HG02623 (cell line): Measurements from ENCODE around the gene FUT2.

Experiments
- ATAC-seq: cut with Tn5 transposase; IDR thresholded peaks from one replicate; pipeline ENCODE4 v1.9.1; 2021; ENCODE audit warnings: moderate library complexity; ENCODE audit not compliant: unreplicated experiment

The FUT2 gene

DNA sequence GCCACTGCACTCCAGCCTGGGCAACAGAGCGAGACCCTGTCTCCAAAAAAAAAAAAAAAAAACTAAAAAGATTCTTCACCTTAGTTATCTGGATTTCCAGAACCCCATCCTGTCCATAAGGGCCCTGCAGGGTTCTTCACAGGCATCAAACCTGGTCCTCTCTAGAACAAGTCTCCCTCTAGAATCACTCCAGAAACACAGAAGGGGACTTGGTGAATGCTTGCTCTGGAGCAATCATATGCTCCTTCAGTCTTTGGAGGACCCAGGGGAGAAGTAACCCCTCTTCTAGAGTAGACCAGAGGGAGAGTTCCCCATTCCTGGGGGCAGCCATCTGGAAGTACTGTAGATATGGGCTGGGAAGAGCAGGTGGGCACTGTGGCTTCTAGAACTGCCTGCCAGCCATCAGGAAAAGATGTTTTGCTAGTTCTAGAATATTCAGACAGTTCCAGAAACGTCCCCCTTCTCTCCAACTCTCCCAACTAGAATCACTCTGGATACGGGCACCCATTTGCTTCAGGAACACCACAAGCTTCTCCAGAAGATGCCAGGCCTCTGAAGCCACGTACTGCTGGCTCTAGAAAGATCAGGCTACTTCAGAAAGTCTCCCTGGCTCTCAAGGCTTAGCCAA, 53.9 kb downstream of the FUT2 start:
- no peak for ATAC-seq

GRCh38 chr19:48750351-48750750, 54.6 kb downstream of the FUT2 start:
- no peak for ATAC-seq

DNA sequence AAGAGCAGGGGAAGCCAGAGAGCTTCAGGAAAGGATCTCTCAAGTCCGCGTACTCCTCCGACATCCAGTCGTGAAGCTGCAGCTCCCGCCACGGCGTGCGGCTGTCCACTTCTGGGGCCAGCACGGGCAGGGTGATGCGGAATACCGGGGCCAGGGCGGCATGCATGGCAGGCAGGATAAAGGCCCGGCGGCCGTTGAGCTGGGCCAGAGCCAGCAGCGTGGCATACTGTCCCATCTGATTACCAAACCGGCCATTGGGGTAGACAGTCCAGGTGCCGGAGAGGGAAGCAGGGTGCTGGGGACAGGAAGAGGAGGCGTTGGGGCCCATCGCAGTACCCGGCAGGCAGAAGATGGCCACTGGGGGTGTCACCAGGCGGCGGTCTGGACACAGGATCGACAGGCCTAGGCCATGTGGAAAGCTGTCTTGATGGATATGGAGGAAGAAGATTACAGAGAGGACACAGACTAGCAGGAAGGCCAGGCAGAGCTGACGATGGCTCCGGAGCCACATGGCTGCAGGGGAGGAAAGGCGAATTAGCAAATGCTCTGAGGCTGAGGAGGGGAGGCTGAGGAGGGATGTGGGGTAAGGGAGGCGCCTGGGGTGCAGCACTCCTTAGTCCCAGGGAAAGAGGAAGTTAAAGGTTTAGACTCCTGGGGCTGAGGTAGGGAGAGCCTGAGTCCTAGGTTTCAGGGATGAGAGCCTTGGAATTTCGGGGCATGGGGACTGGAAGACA, 55.2 kb downstream of the FUT2 start:
- no peak for ATAC-seq

GRCh38 chr19:48751845-48752495, 56.2 kb downstream of the FUT2 start:
- no peak for ATAC-seq

GRCh38 chr19:48752496-48753365, 57.0 kb downstream of the FUT2 start, which contains the start of gene FUT1:
TSS of gene FUT1 (minus strand) at chr19:48752641. CDS start at chr19:48751281, 1,360 bp downstream.
- no peak for ATAC-seq

- no peak for ATAC-seq
These were observed 59.4 kb downstream of the FUT2 start, which contains the start of gene FGF21 for GRCh38 chr19:48755084-48755641. TSS of gene FGF21 (plus strand) at chr19:48755524. CDS start at chr19:48756237, 713 bp downstream.
